LNCaP clone FGC (cell line): ENCODE results near the gene BCS1L.

Source experiments
- DNase-seq: peaks from one replicate; pipeline ENCODE4 v3.0.0-alpha.2; 2011; ENCODE audit warnings: low read depth
- H3K4me3 ChIP-seq: 2 replicates; pipeline ENCODE4 v1.5.1; 2011; ENCODE audit warnings: mild to moderate bottlenecking, low read depth, low read length, control low read depth
- TF ChIP-seq, protein P1 (sequence below): IDR thresholded peaks from 2 replicates; pipeline ENCODE4 v1.5.1; 2012; ENCODE audit warnings: mild to moderate bottlenecking; ENCODE audit not compliant: control insufficient read depth, insufficient read depth; ENCODE audit errors: extremely low read depth

BCS1L gene

DNA sequence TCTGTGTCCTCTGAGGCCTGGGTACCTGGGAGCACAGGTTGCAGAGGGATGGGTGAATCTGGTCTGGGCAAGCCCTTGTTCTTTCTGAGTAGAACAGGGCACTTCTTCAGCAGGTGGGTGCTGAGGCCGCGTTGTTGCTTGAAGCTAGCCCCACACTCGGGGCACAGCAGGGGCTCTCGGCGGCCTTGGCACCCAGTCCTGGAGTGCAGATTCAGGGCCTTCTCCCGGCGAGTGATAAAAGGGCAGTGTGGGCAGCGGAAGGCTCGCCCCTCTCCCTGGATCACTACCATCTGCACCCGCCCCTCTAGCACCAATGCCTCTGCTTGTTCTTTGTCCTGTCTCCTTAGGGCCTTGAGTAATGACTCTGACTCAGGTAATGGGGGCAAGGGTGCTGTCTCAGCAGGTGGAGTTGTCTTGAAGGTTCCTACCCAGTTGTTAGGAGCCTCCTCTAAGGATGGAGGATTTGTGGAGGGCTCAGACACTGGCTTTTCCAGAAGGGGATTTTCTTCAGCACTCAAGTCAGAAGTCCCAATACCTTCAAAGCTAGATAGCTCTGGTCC lies 15.7 kb upstream of the BCS1L start:
- DNase-seq = no peak
- TF ChIP-seq, protein P1, sequence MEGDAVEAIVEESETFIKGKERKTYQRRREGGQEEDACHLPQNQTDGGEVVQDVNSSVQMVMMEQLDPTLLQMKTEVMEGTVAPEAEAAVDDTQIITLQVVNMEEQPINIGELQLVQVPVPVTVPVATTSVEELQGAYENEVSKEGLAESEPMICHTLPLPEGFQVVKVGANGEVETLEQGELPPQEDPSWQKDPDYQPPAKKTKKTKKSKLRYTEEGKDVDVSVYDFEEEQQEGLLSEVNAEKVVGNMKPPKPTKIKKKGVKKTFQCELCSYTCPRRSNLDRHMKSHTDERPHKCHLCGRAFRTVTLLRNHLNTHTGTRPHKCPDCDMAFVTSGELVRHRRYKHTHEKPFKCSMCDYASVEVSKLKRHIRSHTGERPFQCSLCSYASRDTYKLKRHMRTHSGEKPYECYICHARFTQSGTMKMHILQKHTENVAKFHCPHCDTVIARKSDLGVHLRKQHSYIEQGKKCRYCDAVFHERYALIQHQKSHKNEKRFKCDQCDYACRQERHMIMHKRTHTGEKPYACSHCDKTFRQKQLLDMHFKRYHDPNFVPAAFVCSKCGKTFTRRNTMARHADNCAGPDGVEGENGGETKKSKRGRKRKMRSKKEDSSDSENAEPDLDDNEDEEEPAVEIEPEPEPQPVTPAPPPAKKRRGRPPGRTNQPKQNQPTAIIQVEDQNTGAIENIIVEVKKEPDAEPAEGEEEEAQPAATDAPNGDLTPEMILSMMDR = no peak
- H3K4me3 ChIP-seq = no peak overlapping the region

DNA sequence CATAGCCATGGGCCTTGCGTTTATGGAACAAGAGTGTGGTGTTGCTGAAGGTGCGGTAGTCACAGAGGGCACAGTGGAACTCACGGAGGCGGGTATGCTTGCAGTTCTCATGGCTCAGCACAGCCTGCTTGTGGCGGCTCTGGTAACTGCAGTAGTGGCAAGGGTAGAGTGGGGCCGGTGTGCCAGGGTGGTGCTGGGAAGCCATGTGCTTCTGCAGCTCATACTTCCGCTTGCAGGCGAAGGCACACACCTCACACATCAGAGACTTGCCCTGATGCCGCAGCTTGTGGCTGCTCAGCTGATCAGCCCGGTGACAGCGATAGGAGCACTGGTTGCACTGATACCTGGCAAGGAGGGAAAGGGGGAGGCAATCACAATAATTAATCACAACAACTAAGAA lies 14.8 kb upstream of the BCS1L start:
- no peak for DNase-seq
- H3K4me3 ChIP-seq = no peak overlapping the region
- TF ChIP-seq, protein P1 = no peak

DNA sequence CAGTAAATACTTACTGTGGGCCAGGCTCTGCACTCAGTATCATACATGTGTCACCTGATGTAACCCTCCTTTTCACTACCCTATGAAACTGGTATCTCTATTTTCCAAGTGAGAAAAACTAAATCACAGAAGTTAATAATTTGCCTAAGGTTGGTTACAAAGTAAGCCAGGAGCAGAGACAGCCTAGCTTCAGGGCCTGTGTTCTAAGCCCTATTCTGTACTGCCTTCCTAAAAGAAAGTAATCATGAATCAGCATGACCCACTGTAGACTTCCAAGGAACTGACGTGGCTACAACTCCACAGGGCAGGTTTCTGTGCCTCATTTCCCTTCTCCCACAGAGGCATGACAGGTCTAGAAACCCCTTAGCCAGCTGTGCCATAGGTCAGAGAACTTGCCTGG lies 14.4 kb upstream of the BCS1L start:
- no peak overlapping the region for H3K4me3 ChIP-seq
- TF ChIP-seq, protein P1 = no peak
- DNase-seq = no peak

DNA sequence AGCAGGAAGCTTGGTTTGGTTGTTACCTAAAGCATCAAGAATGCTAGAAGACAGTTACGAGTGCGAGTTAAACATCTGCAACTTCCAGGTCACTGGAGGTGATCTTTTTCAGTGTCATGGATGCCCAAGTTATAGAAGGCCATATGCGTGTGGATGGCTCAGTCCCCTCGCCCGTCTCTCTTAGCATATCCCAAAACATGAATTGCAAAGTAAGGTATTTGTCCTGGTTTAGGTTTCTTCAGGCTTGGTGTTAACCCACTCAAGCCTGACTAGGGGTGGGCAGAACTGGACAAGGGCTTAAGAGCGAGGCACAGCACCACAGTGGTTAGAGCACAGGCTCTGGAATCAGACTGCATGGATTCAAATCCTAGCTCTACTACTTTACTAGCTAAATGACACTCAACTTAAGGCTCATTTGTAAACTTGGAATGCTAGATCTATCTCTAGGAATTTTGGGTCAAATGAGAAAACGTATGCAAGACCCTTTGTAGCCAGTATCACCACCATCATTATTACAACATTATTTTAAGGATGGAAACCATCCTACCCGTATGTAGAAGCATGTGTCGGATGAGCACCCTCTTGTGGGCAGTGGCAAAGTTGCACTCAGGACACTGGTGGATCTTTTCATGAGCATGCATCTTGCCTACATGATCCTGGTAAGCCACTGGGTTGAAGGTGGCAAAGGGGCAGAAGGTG lies 11.2 kb upstream of the BCS1L start:
- H3K4me3 ChIP-seq = no peak overlapping the region
- no peak for DNase-seq
- TF ChIP-seq, protein P1 = peak; percentile 82

DNA sequence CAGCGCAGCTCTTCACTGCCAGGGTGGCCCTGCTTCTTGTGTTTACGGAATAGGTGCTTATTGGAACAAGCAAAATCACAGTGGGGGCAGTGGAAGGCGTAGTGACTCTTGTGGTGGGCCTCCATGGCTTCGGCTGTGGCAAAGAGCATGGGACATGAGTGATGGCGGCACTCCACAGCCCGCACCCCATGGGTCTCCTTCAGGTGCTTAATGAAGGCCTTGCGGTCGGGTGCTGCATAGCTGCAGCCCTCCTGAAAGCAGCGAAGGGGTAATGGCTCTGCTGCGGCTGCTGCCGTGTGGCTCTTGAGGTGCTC lies 10.7 kb upstream of the BCS1L start:
- TF ChIP-seq, protein P1 = no peak
- DNase-seq = no peak
- no peak overlapping the region for H3K4me3 ChIP-seq

GRCh38 chr2:218655751-218656150 lies 3.7 kb upstream of the BCS1L start:
- no peak overlapping the region for H3K4me3 ChIP-seq
- no peak for DNase-seq
- TF ChIP-seq, protein P1 = no peak

GRCh38 chr2:218658671-218659257 lies 719 bp upstream of the BCS1L start:
- DNase-seq = no peak
- TF ChIP-seq, protein P1 = peak; percentile 35
- H3K4me3 ChIP-seq = peak overlapping the region; percentile 94
